Mesothelial cell of epicardium (in vitro differentiated cells): ENCODE data around the gene CSNK1E. TPM values are rescaled to one million over a fixed set of nuclear protein-coding genes. Genes with fewer than 3 reads are reported as not detected.

ENCODE experiments used
- DNase-seq, 2 experiments: peaks; one replicate each; pipeline ENCODE4 v3.0.0; 2021; ENCODE audit warnings: low spot score in 2 of 2; ENCODE audit not compliant: unreplicated experiment in 2 of 2
- H3K27ac Mint-ChIP-seq: 2 replicates; pipeline ENCODE4 v1.8.0; 2021; ENCODE audit warnings: mixed read lengths
- H3K27me3 Mint-ChIP-seq: 2 replicates; pipeline ENCODE4 v1.8.0; 2021; ENCODE audit warnings: low read depth, mixed read lengths
- H3K36me3 Mint-ChIP-seq: 2 replicates; pipeline ENCODE4 v1.8.0; 2021; ENCODE audit warnings: mixed read lengths
- H3K4me1 Mint-ChIP-seq: 2 replicates; pipeline ENCODE4 v1.8.0; 2021; ENCODE audit warnings: mixed read lengths
- H3K4me3 Mint-ChIP-seq: 2 replicates; pipeline ENCODE4 v1.8.0; 2021; ENCODE audit warnings: mild to moderate bottlenecking, moderate library complexity, mixed read lengths
- H3K9me3 Mint-ChIP-seq: 2 replicates; pipeline ENCODE4 v1.8.0; 2021; ENCODE audit warnings: mixed read lengths
- total RNA-seq: library from RNA; stranded (reverse); gene quantifications from 3 replicates; pipeline ENCODE4 v1.2.1, GENCODE V29; 2021
- TF ChIP-seq, protein P1 (sequence below): fragments of 200-600 bp; sonication (generic); IDR thresholded peaks from one replicate; pipeline ENCODE4 v1.5.0; 2021; ENCODE audit warnings: antibody characterized with exemption; ENCODE audit not compliant: unreplicated experiment

CSNK1E gene
- total RNA-seq, 1 donor from 2014 or later = 264 TPM

DNA sequence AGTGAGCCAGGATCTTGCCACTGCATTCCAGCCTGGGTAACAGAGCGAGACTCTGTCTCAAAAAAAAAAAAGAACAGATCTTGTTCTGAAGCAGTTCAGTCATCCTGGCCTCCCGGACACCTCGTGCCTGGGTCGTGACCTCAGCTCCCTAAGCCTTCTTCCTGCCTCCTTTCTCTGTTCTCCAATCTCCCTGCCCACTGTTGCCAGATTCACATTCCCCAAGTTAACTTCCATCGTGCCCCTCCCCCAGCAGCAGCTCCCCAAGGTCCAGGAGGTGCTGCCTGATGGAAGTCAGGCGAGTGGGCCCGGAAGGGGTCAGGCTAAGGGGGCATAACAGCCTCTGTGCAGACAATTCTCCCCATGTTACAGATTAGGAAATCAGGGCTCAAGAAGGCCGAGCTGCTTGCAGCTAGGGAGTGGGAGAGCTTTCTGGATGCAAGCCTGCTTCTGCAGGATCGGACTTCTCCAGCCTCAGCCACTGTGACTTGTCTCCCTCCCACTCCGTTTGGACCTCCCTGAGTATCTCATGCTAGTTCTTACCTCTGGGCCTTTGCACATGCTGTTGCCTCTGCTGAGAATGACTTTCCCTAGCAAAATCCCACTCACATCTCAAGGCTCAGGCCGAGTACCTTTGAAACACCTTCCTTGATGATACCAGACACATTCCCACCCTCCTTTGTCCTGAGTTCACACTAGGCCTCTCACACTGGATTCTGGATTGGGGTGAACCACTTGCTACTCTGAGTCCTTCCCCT, 30.1 kb downstream of the CSNK1E start:
- H3K36me3 Mint-ChIP-seq = peaks cover 10% of the 10 kb centered on the region
- TF ChIP-seq, protein P1, sequence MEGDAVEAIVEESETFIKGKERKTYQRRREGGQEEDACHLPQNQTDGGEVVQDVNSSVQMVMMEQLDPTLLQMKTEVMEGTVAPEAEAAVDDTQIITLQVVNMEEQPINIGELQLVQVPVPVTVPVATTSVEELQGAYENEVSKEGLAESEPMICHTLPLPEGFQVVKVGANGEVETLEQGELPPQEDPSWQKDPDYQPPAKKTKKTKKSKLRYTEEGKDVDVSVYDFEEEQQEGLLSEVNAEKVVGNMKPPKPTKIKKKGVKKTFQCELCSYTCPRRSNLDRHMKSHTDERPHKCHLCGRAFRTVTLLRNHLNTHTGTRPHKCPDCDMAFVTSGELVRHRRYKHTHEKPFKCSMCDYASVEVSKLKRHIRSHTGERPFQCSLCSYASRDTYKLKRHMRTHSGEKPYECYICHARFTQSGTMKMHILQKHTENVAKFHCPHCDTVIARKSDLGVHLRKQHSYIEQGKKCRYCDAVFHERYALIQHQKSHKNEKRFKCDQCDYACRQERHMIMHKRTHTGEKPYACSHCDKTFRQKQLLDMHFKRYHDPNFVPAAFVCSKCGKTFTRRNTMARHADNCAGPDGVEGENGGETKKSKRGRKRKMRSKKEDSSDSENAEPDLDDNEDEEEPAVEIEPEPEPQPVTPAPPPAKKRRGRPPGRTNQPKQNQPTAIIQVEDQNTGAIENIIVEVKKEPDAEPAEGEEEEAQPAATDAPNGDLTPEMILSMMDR = no peak
- no peaks in the 10 kb centered on the region for H3K9me3 Mint-ChIP-seq
- H3K4me1 Mint-ChIP-seq = peaks cover 10% of the 10 kb centered on the region
- H3K4me3 Mint-ChIP-seq = no peak overlapping the region
- H3K27ac Mint-ChIP-seq = no peak overlapping the region
- H3K27me3 Mint-ChIP-seq = no peaks in the 10 kb centered on the region
- DNase-seq = no peak

DNA sequence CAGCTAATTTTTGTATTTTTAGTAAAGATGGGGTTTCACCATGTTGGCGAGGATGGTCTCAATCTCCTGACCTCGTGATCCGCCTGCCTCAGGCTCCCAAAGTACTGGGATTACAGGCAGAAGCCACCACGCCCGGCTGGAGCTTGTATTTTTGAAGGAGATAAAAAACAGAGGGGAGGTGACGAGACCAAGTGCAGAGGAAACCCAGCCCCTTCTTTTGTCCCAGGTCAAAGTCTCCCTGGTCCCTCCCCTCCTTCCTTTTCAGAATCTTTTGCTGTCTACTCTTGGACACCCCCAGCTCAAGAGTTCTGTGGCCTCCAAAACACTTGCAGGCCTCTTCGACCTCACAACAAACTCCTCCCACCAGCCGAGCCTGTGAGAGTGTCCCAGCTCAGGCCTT, 32.2 kb downstream of the CSNK1E start:
- peaks cover 10% of the 10 kb centered on the region for H3K4me1 Mint-ChIP-seq
- no peaks in the 10 kb centered on the region for H3K27me3 Mint-ChIP-seq
- peaks cover 8% of the 10 kb centered on the region for H3K36me3 Mint-ChIP-seq
- no peak overlapping the region for H3K4me3 Mint-ChIP-seq
- TF ChIP-seq, protein P1 = no peak
- H3K9me3 Mint-ChIP-seq = no peaks in the 10 kb centered on the region
- H3K27ac Mint-ChIP-seq = no peak overlapping the region
- DNase-seq = no peak

DNA sequence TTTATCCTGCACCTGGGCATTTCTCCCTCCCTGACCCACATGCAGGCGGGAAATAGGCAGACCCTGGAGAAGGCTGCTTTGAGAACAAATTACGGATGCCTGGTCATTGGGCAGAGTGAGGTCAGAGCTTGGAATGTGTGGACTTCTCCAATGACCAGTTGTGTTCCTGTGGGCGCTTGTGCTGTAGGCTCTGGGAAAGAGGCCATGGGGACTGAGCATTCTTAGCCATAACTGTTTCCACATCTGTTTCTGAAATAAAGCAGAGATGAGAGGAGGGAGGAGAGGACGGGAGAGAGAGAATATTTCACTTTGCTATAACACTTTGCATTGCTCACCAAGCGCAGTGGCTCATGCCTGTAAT, 33.2 kb downstream of the CSNK1E start:
- Mint-ChIP-seq H3K4me1 (peaks cover 10% of the 10 kb centered on the region), H3K4me3 (no peak overlapping the region), H3K36me3 (peaks cover 8% of the 10 kb centered on the region), H3K9me3 (no peaks in the 10 kb centered on the region), H3K27ac (peak overlapping the region; percentile 47), H3K27me3 (no peaks in the 10 kb centered on the region)
- TF ChIP-seq, protein P1 = no peak
- DNase-seq = no peak

DNA sequence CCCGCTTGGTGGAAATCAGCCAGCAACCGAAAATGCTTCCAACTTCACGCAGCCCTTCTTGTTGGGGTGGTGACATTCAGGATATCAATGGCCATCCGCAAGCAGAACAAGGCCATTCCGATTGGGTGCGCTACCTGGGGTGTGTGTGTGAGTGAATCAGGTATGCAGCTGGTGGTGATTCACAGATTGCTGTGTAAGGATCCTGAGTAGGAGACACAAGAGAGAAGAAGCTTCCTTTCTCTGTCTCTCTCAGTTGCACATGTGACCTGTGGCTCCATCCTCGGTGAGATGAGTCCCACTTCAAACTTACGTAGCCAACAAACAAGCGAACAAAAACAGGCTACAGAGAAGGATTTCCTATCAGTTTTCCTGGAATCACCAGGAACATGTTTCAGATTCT, 34.8 kb downstream of the CSNK1E start:
- Mint-ChIP-seq H3K27me3 (no peaks in the 10 kb centered on the region), H3K27ac (peak overlapping the region; percentile 16), H3K4me1 (peaks cover 10% of the 10 kb centered on the region), H3K36me3 (peaks cover 3% of the 10 kb centered on the region), H3K4me3 (no peak overlapping the region), H3K9me3 (no peaks in the 10 kb centered on the region)
- TF ChIP-seq, protein P1 = no peak
- DNase-seq = no peak

DNA sequence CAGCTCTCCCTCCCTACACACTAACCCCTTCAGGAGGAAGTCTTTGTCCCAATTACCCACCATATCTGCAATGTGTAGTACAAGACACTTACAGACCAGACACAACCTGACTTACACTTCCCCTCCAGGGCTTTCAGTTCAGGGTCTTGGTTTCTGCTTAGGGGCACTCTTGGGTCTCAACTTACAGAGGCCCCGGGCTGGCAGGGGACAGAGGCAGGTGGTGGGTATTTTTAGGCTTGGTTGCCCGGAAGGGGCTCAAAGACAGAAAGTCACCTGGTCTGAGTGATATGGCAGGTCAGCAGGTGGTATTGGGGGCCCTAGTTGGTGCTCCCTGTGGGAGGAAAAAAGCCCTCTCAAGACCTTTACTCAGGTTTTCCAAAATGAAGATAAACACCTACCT, 41.1 kb downstream of the CSNK1E start:
- TF ChIP-seq, protein P1 = no peak
- Mint-ChIP-seq H3K9me3 (no peaks in the 10 kb centered on the region), H3K36me3 (no peaks in the 10 kb centered on the region), H3K27ac (no peak overlapping the region), H3K4me3 (no peak overlapping the region), H3K27me3 (no peaks in the 10 kb centered on the region), H3K4me1 (peaks cover 19% of the 10 kb centered on the region)
- DNase-seq = no peak
